ENCODE data around the gene ISCU.

DNA sequence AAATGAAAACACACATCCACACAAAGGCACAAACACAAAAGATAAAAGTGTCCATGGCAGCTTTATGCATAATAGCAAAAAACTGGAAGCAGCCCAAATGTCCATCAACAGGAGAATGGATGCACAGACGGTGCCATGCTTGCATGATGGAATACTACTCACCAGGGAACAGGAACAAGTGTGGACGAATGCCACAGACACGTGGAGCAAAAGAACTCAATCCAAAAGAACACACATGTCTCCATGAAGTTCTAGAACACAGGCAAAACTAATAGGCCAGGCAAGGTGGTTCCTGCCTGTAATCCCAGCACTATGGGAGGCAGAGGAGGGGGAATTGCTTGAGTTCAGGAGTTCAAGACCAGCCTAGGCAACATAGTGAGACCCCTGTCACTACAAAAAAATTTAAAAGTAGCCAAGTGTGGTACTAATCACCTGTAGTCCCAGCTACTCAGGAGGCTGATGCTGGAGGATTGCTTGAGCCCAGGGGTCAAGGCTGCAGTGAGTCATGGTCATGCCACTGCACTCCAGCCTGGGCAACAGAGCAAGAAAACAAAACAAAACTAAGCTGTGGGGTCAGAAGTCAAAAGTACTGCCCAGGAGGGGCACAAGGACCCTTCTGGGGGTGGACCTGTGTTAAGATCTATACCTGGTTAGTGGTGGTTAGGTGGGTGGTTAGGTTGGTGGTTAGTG is 42.7 kb downstream of the ISCU start:
- TF ChIP-seq YY1 (IDR thresholded peaks at IDR 0.05; ENCODE audit: insufficient read depth, insufficient read length) (no peak), ZNF274 (IDR thresholded peaks at IDR 0.05; ENCODE audit: low read depth, low read length) (no peak), SUZ12 (IDR thresholded peaks at IDR 0.05; ENCODE audit: extremely low read depth, insufficient read depth, insufficient read length) (no peak)

Measured in NT2/D1 (cell line).